CD4-positive, alpha-beta T cell treated with Interleukin-10 for 1 hour (primary cell): Measurements from ENCODE around the gene UQCRC2.
"Not testable (repeated sequence)": the region's sequence is repeated elsewhere in the genome, so short reads cannot be mapped to it uniquely, and the experiment has no call there.

Experiments used
- DNase-seq: peaks from one replicate; pipeline ENCODE4 v3.0.0-alpha.2; 2020

UQCRC2 gene

DNA sequence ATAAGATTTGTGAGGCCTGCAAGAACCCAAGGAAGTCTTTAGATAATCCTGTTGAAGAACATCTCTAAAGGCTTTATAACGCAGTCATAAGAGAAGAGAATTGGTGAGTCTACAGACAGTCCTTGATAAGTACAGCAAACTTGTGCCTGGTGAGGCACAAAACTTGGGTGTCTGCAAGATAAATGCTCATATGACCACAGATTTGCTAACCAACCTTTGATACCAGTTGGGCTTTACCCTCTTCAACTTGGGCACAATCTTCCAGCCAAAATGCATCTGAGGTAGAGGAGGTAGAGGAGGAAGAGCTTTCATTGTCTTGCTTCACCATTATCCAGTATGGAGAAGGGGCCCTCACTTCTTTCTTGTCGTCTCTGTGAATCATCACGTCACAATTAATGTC is 30.9 kb downstream of the UQCRC2 start:
- no peak for DNase-seq

GRCh38 chr16:21985524-21985923 is 32.4 kb downstream of the UQCRC2 start:
- no peak for DNase-seq

GRCh38 chr16:21986692-21987246 is 33.6 kb downstream of the UQCRC2 start:
- DNase-seq, result no peak

DNA sequence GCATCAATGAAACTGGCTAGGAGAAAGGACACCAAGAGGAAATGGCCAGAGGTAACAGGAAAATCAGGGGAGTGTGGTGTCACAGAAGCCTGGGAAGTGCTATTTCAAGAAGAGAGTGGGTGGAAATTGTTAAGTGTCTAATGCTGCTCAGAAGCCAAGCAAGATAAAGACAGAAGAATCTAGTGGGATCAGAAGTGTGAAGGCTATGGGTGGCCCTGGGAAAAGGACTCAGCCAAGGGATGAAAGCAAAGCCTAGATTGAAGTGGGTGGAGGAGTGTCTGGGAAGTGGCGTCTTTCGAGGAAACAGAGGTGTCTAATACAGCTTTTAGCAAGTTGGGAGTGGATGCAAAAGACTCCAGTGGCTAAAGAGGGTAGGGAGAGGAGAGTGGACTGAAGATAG is 34.3 kb downstream of the UQCRC2 start:
- no peak for DNase-seq

DNA sequence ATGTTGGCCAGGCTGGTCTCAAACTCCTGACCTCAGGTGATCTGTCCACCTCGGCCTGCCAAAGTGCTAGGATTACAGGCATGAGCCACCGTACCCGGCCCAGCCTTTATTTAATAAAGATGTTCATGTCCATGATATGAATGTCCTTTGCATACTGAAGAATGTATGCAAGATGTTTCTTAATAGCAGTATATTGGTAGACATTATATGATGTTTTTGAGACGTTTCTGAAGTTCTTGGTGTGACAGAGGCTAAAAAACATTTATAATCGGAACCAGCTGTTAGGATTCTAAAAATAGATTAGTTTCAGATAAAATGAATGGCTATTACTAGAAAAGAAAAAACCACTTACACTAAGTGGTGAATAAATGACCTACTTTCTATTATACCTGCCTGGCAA is 36.0 kb downstream of the UQCRC2 start:
- DNase-seq, result no peak

DNA sequence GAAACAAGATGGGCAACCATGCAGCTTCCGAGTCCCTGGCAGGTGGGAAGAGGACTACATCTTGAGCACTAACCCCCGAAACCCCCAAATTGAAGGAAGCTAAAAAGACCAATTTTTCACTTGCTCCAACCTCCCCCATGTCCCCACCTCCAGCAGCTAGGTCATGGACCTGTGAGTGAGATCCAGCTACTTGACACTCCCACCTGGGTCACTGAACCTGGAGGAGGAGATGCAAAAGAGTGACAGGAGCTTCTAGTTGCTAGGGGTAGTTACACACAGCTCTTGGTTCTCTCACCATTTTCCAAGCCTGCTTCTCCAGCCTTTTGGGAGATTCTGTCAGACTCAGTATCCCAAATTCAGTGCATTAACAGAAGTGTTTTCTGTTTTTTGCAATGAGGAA is 36.6 kb downstream of the UQCRC2 start:
- DNase-seq, result no peak

GRCh38 chr16:21990381-21990944 is 37.3 kb downstream of the UQCRC2 start:
- no peak for DNase-seq

GRCh38 chr16:21991621-21992020 is 38.5 kb downstream of the UQCRC2 start:
- DNase-seq, result no peak

DNA sequence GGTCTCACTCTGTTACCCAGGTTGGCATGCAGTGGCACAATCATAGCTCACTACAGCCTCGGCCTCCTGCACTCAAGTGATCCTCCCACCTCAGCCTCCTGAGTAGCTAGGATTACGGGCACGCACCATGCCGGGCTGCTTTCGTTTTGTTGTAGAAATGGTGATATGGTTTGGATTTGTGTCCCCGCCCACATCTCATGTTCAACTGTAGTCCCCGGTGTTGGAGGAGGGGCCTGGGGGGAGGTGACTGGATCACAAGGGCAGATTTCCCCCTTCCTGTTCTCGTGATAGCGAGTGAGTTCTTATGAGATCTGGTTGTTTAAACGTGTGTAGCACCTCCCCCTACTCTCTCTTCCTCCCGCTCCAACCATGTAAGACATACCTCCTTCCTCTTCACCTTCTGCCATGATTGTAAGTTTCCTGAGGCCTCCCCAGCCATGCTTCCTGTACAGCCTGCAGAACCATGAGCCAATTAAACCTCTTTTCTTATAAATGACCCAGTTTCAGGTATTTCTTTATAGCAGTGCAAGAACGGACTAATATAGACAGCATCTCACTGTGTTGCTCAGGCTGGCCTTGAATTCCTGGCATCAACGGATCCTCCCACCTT is 41.8 kb downstream of the UQCRC2 start:
- no peak for DNase-seq

DNA sequence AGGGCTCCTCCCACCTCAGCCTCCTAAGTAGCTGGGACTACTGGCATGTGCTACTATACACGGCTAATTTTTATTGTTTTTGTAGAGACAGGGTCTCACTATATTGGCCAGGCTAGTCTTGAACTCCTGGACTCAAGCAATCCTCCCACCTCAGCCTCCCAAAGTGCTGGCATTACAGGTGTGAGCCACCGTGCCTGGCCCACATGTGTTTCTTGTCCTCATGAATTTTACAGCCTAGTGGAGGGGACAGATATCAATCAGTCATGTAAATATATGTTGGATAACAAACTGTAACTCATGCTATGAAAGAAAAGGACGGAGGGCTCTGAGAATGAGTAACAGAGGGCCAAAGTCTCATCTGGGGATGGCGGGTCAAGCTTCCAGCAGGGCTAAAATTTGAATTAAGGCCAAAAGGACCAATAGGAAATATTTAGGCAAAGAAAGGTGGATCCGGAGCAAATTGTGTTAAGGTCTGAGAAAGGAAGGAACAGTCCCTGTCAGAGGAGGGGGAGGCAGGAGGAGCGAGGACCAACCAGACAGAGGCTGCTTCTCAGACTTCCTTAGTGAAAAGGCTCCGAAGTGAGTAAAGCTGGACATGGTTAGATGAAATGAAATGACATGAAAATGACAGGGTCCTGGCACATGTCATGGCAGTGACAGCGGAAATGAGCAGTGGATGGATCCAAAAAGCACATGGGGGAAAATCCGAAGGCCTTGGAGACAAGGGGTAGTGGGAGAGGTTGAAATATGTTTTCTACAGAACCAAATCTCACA is 43.9 kb downstream of the UQCRC2 start:
- no peak for DNase-seq

- no peak for DNase-seq
Measured at GRCh38 chr16:21997697-21998480, 44.7 kb downstream of the UQCRC2 start.

DNA sequence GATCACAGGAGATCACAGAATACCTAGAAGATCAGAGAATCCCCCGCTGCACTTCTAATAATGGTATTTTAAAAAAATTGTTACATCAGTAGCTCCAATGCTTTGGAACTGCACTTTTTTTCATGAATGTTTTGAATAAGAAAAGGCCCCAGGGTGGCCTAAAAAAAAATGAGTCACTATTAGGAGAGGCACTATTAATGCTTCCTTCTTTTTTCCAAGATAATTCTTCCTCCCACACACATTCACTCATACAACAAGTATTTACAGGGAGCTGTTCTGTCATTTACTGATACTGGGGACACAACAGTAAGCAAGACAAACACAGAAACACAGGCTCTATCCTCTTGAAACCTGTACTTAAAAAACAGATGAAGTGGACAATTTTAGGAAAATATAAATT is 48.4 kb downstream of the UQCRC2 start:
- no peak for DNase-seq

DNA sequence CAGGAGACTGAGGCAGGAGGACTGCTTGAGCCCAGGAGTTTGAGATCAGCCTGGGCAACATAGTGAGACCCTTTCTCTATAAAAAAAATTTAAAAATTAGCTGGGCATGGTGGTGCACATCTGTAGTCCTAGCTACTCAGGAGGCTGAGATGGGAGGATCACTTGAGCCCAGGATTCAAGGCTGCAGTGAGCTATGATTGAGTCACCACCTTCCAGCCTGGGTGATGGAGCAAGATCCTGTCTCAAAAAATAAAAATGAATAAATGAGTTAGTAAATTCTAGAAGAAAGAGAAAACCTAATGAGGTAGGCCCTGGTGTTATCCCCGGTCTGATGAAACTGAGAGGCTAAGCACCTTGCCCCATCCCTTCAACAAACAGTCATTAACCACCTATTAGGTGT is 48.9 kb downstream of the UQCRC2 start:
- DNase-seq, result not testable (repeated sequence)

- no peak for DNase-seq
Measured at GRCh38 chr16:22003195-22003594, 50.0 kb downstream of the UQCRC2 start.

GRCh38 chr16:22004341-22004740 is 51.2 kb downstream of the UQCRC2 start:
- DNase-seq, result no peak

GRCh38 chr16:22005746-22006145 is 52.6 kb downstream of the UQCRC2 start:
- no peak for DNase-seq

GRCh38 chr16:22006636-22007035 is 53.5 kb downstream of the UQCRC2 start:
- DNase-seq, result no peak

DNA sequence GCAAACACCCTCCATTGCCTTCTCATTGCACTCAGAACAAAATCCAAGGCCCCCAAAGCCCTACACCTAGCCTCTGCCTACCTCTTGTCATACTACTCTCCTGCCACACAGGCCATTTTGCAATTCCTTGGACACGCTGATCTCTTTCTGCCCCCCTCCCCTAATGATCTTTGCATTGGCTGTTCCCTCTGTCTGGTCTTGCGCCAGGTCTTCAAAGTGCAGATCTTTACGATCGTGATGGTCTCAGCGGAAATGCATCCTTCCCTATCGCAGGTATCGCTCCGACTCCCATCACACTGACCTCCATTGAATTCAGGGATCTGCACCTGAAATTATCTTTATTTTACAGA is 54.0 kb downstream of the UQCRC2 start:
- no peak for DNase-seq

GRCh38 chr16:22007509-22008214 is 54.5 kb downstream of the UQCRC2 start, which contains the start of gene MOSMO:
Gene MOSMO, plus strand, starts transcription at chr16:22008111. Its CDS starts 191 bp downstream, at chr16:22008302.
- peak; percentile 68 for DNase-seq

DNA sequence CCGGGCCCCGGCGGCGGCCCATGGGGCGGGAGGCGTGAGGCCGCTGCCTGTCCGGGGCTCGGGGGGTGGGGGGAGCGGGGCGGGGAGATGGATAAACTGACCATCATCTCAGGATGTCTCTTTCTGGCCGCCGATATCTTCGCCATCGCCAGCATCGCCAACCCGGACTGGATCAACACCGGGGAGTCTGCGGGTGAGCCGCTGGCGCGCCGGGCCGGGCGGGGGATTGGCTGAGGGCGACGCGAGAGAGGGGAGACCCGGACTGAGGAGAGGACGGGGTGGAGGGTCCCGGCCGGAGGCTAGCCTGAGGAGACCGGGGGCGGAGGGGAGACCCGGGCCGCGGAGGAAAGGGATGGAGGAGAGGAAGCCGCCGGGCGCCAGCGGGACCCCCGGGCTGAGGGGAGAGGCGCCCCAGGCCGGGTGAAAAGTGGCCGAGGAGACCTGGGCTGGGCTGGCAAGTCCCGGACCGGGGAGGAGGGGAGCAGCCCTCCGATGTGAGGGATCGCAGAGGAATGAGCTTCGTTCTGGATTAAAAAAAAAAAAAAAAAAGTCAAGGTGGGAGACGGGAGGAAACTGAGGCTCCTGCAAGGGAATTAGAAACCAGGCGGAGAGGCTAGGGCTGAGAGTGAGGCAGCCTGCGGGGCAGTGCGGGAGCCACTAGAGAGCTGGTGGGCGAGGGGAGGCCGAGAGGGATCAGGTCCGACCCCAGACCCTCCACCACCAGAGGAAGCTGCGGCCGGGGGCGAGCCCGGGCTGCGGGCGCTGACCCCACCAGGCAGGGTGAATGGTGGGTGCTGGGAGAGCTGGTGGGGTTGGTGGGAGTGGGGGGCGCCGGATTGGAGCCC is 55.3 kb downstream of the UQCRC2 start:
- no peak for DNase-seq

DNA sequence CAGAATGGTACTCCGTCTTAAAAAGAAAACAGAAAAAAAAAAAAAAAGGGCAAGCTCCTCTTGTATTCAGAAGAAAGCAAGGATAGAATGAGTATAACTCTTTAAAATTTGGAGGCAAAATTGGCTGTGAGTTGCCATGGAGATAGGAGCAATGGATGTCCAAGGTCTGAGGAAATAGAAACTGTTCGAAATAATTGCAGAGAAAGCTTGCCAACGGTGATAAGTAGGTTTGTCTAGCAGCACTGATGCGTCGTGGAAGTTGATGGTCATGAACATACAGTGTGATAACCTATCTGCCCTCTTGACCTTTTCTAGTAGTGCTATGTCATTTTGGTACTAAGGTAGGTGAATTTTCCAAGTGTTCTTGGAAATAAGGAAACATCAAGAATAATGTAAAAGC is 57.7 kb downstream of the UQCRC2 start:
- no peak for DNase-seq

GRCh38 chr16:22012241-22012640 is 59.1 kb downstream of the UQCRC2 start:
- no peak for DNase-seq
